Brain microvascular endothelial cell (primary cell): ENCODE data around the gene CDH13.

Source experiments
- DNase-seq: peaks from one replicate; pipeline ENCODE4 v3.0.0-alpha.2; 2020
- H3K27ac ChIP-seq: fragments of 250-450 bp; sonication (Bioruptor Pico); 2 replicates; pipeline ENCODE4 v1.5.1; 2020; ENCODE audit warnings: mild to moderate bottlenecking, moderate library complexity
- H3K27me3 ChIP-seq: fragments of 250-450 bp; sonication (Bioruptor Pico); replicated peaks from 2 replicates; pipeline ENCODE4 v1.5.1; 2020; ENCODE audit warnings: mild to moderate bottlenecking
- H3K36me3 ChIP-seq: fragments of 250-450 bp; sonication (Bioruptor Pico); replicated peaks from 2 replicates; pipeline ENCODE4 v1.5.1; 2020; ENCODE audit warnings: mild to moderate bottlenecking
- H3K4me3 ChIP-seq: 2 replicates; pipeline ENCODE4 v1.5.1; 2011; ENCODE audit warnings: low read depth, mild to moderate bottlenecking, control low read depth, low read length, moderate library complexity
- CTCF ChIP-seq: IDR thresholded peaks from 2 replicates; pipeline ENCODE4 v1.5.1; 2011; ENCODE audit warnings: low read depth, mild to moderate bottlenecking, moderate library complexity, low read length, control low read depth, inconsistent platforms; ENCODE audit errors: missing control alignments
- in situ Hi-C: cut with HindIII; loops from 2 replicates; pipeline ENCODE4 v1.10.0; 2017; ENCODE audit warnings: low sequenced_read_pairs, low pct_ligation_motif_present

Gene CDH13

DNA sequence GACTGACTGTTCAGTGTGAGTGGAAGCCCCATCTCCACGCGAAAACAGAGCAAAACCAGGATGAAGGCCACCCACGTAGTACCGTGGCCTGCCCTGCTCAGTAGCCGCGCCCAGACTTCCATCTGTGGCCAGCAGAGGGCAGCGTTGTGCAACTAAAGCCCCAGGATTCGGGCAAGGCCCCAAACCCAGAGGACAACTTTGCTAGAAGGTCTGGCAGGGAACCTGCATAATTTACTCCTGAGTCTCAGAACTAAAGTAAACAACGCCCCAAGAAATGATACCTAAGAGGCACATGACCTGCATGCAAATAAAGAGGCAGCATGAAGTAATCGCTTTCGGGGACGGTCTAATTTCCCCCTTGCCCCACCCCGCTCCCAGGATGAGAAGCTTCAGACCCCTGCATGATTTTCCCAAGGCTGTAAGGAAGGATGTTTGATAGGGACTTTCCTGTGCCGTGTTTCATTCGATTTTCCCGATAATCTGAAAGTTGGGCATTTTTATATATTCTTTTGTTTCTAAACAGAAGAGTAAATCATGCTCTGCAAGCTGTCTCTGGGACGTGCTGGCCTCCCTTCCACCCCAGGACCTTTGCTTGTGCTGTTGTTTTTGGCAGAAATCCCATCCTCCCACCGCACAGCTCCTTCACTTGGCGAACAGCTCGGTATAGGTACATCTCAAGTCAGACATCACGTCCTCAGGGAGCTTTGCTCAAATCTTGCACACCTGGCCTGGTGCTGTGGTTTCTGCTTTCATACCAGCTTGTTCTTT is 1199.6 kb downstream of the CDH13 start:
- peak; percentile 93 for TF ChIP-seq CTCF
- no peak overlapping the region for H3K4me3 ChIP-seq
- in situ Hi-C loops = no loop called here
- H3K36me3 ChIP-seq = no peaks in the 10 kb centered on the region
- no peaks in the 10 kb centered on the region for H3K27me3 ChIP-seq
- H3K27ac ChIP-seq = no peak overlapping the region
- peak; percentile 64 for DNase-seq

DNA sequence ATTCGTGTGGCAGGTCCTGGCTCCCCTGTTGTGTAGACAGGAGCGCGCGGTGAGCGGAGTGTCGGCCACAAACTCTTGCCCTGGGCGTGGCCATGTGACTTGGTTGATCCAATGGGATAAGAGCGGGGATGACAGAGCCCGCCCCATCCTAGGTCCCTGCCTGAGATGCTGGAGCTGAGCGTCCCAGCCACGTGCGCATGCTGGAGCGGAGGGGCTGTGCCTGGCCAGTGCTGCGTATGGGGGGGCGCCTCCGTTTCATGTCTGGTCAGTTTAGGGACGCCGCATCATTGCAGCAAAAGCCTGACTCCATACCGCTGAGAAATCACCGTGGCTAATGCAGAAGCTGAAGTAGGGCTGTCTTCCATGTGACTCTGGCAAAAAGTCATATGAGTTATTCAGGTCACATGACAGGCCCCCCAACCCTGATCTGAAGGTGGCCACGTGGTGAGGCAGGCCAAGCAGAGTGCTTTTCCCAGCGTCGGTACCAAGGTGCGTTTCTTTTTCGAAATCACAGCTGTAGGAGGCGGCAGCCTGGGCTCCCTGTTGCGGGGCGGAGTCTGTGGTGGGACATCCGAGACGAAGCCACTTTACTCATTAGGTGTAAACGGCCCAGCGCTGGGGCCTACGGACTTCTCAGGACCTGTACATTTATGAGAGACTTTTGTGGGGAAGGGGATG is 1203.5 kb downstream of the CDH13 start:
- in situ Hi-C loops = no loop called here
- H3K27me3 ChIP-seq = no peaks in the 10 kb centered on the region
- no peak overlapping the region for H3K27ac ChIP-seq
- DNase-seq = no peak
- H3K4me3 ChIP-seq = no peak overlapping the region
- H3K36me3 ChIP-seq = no peaks in the 10 kb centered on the region
- TF ChIP-seq CTCF = no peak

DNA sequence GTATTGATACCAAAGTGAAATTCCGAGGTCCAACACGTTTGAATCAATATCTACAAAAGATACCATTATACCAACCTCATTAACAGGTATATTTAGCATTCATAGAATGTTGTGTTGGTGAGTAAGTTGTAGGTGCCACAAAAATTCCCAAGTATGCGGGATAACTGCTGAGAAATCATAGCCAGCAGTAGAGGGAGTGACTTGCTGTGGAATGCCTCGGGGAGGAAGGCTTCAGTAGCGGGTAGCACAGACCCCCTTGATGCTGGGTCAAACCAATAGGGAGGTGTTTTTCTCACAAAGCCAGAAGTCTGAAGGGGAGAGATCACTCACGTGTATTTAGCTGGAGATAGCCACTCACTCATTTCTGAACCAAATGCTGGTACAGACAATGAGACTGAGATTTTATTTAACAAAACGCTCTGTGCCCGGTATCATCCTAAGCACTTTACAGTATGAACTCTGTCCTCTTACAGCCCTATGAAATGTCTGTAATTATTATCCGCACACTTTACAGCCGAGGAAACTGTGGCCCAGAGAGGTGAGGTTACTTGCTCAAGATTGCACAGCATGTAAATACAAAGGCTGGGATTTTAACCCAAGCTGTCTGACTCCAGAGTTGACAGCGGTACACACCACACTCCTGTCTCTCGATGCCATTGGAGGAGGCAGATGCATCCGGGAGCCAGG is 1204.1 kb downstream of the CDH13 start:
- Histone ChIP-seq H3K4me3 (no peak overlapping the region), H3K27me3 (no peaks in the 10 kb centered on the region), H3K27ac (no peak overlapping the region), H3K36me3 (no peaks in the 10 kb centered on the region)
- no peak for TF ChIP-seq CTCF
- DNase-seq = no peak
- in situ Hi-C loops = no loop called here

DNA sequence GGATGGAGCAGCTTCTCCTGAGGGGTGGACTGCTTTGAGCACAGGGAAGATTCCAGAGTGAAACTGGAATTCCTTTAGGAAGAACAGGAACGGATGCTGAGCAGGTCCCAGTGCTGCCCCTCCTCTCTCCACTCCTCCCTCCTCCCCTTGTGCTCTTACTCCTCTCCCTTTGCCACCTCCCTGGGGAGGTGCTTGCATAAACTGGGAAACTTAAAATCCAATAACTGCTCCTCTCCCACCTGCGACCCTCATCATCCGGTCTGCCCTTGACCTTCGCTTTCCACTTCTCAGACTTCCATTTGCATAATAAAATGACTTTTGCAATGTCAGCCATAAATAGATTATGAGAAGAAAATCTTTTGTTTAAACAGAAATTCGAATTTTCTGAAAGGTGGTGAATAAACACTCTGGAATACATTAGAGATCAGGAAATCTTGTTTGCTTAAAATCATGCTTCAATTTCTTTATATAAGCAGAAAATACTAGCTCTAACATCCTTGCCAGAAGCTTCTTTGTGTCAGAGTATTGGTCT is 1204.8 kb downstream of the CDH13 start:
- DNase-seq = no peak
- in situ Hi-C loops = no loop called here
- TF ChIP-seq CTCF = no peak

DNA sequence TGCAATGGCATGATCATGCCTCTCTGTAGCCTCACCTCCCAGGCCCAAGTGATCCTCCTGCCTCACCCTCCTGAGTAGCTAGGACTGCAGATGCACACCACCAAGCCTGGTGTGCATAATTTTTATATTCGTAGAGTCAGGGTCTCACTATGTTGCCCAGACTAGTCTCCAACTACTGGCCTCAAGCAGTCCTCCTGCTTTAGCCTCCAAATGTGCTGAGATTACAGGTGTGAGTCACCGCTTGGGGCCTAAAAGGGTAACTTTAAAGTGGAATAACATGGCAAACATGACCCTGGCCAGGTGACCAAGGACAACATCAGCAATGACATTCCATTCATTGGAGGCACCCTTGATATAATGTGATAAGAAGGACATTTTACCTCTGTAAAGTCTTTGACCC is 1207.2 kb downstream of the CDH13 start:
- no peak for DNase-seq
- Histone ChIP-seq H3K4me3 (no peak overlapping the region), H3K36me3 (no peaks in the 10 kb centered on the region), H3K27ac (no peak overlapping the region), H3K27me3 (no peaks in the 10 kb centered on the region)
- no peak for TF ChIP-seq CTCF
- in situ Hi-C loops = no loop called here

More for the DNA sequence above, 1204.8 kb downstream of the CDH13 start:
- no peaks in the 10 kb centered on the region for H3K36me3 ChIP-seq
- no peaks in the 10 kb centered on the region for H3K27me3 ChIP-seq
- H3K27ac ChIP-seq = no peak overlapping the region
- H3K4me3 ChIP-seq = no peak overlapping the region
